K562 (cell line): ENCODE measurements around the gene MLKL. TPM values are rescaled to one million over a fixed set of nuclear protein-coding genes. Genes with fewer than 3 reads are reported as not detected.

Experiments
- ATAC-seq: fragments of 200-7000 bp; cut with Tn5 transposase; 3 replicates; pipeline ENCODE4 v1.9.1; 2020; ENCODE audit warnings: moderate library complexity
- BruUV-seq: library from RNA; stranded (reverse); fragments of 400-500 nt; replicated peaks from 2 replicates; lab custom pipeline; 2021; lab: Mats Ljungman, UMichigan
- CTCF ChIA-PET: fragments of 300-600 bp; formaldehyde crosslinking; extraction: SDS; loops from one replicate; lab custom pipeline; 2021; ENCODE audit warnings: low intra/inter-chr PET ratio; lab: Yijun Ruan, JAX
- POLR2A ChIA-PET: fragments of 300-600, 350-650 bp; sonication (Branson Sonifier 250); formaldehyde crosslinking; extraction: SDS; loops from one replicate; lab custom pipeline; 2021; ENCODE audit warnings: antibody characterized with exemption, inconsistent platforms; lab: Yijun Ruan, JAX
- DNase-seq, 4 experiments: peaks; one replicate each; pipeline versions ENCODE4 v3.0.0 to v3.0.0-alpha.2; 2011 to 2018; ENCODE audit warnings: low spot score in 3 of 4, mixed read lengths in 3 of 4; ENCODE audit errors: extremely low read depth in 1 of 4
- FAIRE-seq: peaks from 2 replicates; lab custom pipeline; 2011; peaks lifted over from hg19 to GRCh38; lab: Jason Lieb, UNC
- H2AFZ ChIP-seq: 2 replicates; pipeline ENCODE4 v1.6.0; 2011; ENCODE audit warnings: low read depth, low read length, control low read depth, inconsistent platforms
- H3K27ac ChIP-seq: fragments of 200-600 bp; 3 replicates; pipeline ENCODE4 v1.8.0; 2011; ENCODE audit warnings: low read depth, mild to moderate bottlenecking, control low read depth, inconsistent platforms, low read length, moderate library complexity, mixed read lengths; ENCODE audit errors: extremely low read depth
- H3K27me3 ChIP-seq, 2 experiments: fragments of 300-600 bp in 1 of 2; 2 replicates in 1 of 2; 3 replicates in 1 of 2; pipeline versions ENCODE4 v1.6.0 to v1.8.0; 2011; ENCODE audit warnings: inconsistent platforms in 2 of 2, low read length in 2 of 2, mild to moderate bottlenecking in 1 of 2, mixed read lengths in 1 of 2, moderate library complexity in 1 of 2; ENCODE audit not compliant: control insufficient read depth in 2 of 2, insufficient read depth in 2 of 2
- H3K36me3 ChIP-seq: fragments of 300-600 bp; 3 replicates; pipeline ENCODE4 v1.8.0; 2011; ENCODE audit warnings: mild to moderate bottlenecking, low read length, inconsistent platforms; ENCODE audit not compliant: control insufficient read depth, insufficient read depth
- H3K4me1 ChIP-seq, 2 experiments: fragments of 200-600 bp in 1 of 2; replicated peaks in 1 of 2; 2 replicates in 1 of 2; 3 replicates in 1 of 2; pipeline versions ENCODE4 v1.5.1 to v1.8.0; 2011; ENCODE audit warnings: inconsistent platforms in 2 of 2, low read length in 2 of 2, mild to moderate bottlenecking in 1 of 2, mixed read lengths in 1 of 2, moderate library complexity in 1 of 2; ENCODE audit not compliant: control insufficient read depth in 2 of 2, insufficient read depth in 2 of 2
- H3K4me2 ChIP-seq: 2 replicates; pipeline ENCODE4 v1.6.1; 2011; ENCODE audit warnings: low read length, control low read depth, inconsistent platforms, mixed read lengths; ENCODE audit not compliant: insufficient read depth
- H3K4me3 ChIP-seq: fragments of 200-600 bp; sonication (generic), shearing (Covaris generic); 2 replicates; pipeline ENCODE4 v1.5.1; 2016; ENCODE audit warnings: control low read depth, inconsistent platforms
- H3K79me2 ChIP-seq: fragments of 200-600 bp; 3 replicates; pipeline ENCODE4 v1.8.0; 2011; ENCODE audit warnings: low read length, inconsistent platforms; ENCODE audit not compliant: control insufficient read depth, insufficient read depth
- H3K9ac ChIP-seq, 2 experiments: 2 replicates each; pipeline versions ENCODE4 v1.6.0 to v1.6.1; 2011; ENCODE audit warnings: low read depth in 2 of 2, low read length in 2 of 2, control low read depth in 1 of 2, inconsistent platforms in 1 of 2, mild to moderate bottlenecking in 1 of 2, mixed read lengths in 1 of 2; ENCODE audit not compliant: insufficient read depth in 1 of 2
- H3K9me1 ChIP-seq: one replicate; pipeline ENCODE4 v1.6.0; 2011; ENCODE audit warnings: inconsistent platforms, mild to moderate bottlenecking, low read length, moderate library complexity; ENCODE audit not compliant: control insufficient read depth, insufficient read depth
- H3K9me3 ChIP-seq: replicated peaks from 2 replicates; pipeline ENCODE4 v1.5.1; 2011; ENCODE audit warnings: low read depth, low read length, inconsistent platforms; ENCODE audit not compliant: control insufficient read depth, insufficient read depth
- H4K20me1 ChIP-seq: replicated peaks from 2 replicates; pipeline ENCODE4 v1.6.1; 2011; ENCODE audit warnings: low read length, inconsistent platforms, mixed read lengths; ENCODE audit not compliant: control insufficient read depth, insufficient read depth
- BCOR ChIP-seq: fragments of 450-650 bp; IDR thresholded peaks from 2 replicates; pipeline ENCODE4 v1.6.1; 2016
- CREM ChIP-seq: IDR thresholded peaks from 2 replicates; pipeline ENCODE4 v1.6.1; 2014; ENCODE audit warnings: antibody characterized with exemption, low read depth
- ETS2 ChIP-seq: IDR thresholded peaks from 2 replicates; pipeline ENCODE4 v1.6.1; 2016; ENCODE audit warnings: borderline replicate concordance, missing genetic modification characterization, mild to moderate bottlenecking, moderate library complexity, missing compliant biosample characterization; ENCODE audit not compliant: poor library complexity, severe bottlenecking
- FUS ChIP-seq: fragments of 200-400 bp; formaldehyde crosslinking; optimal IDR thresholded peaks from 2 replicates; pipeline ENCODE3; 2017; ENCODE audit warnings: low read depth, low read length
- HDAC1 ChIP-seq, 2 experiments: fragments of 450-650 bp; IDR thresholded peaks; 2 replicates each; pipeline ENCODE4 v1.6.1; 2016 to 2017; ENCODE audit warnings: inconsistent platforms in 1 of 2, mild to moderate bottlenecking in 1 of 2, moderate library complexity in 1 of 2
- MAX ChIP-seq: sonication (generic); formaldehyde crosslinking; IDR thresholded peaks from 2 replicates; pipeline ENCODE4 v1.9.0; 2022; ENCODE audit warnings: mild to moderate bottlenecking, missing genetic modification reagents
- NCOA2 ChIP-seq, 2 experiments: fragments of 450-650 bp; IDR thresholded peaks; 2 replicates each; pipeline ENCODE4 v1.6.1; 2018; ENCODE audit warnings: mild to moderate bottlenecking in 2 of 2, moderate library complexity in 1 of 2; ENCODE audit not compliant: partially characterized antibody in 2 of 2
- NFIX ChIP-seq: fragments of 250-450 bp; sonication (Bioruptor Pico); IDR thresholded peaks from 2 replicates; pipeline ENCODE4 v1.4.0; 2020; ENCODE audit warnings: low read depth, mild to moderate bottlenecking, moderate library complexity
- NKRF ChIP-seq: fragments of 450-650 bp; IDR thresholded peaks from 2 replicates; pipeline ENCODE4 v1.6.1; 2016; ENCODE audit warnings: borderline replicate concordance
- NUFIP1 ChIP-seq: fragments of 450-650 bp; IDR thresholded peaks from 2 replicates; pipeline ENCODE4 v1.6.1; 2018; ENCODE audit not compliant: partially characterized antibody
- RCOR1 ChIP-seq, 2 experiments: IDR thresholded peaks; 2 replicates each; pipeline ENCODE4 v1.6.1; 2012; ENCODE audit warnings: low read depth in 2 of 2, low read length in 2 of 2, borderline replicate concordance in 1 of 2, improper control_type of control experiment in 1 of 2
- SP1 ChIP-seq: sonication (generic); formaldehyde crosslinking; IDR thresholded peaks from 2 replicates; pipeline ENCODE4 v1.8.1; 2022; ENCODE audit warnings: mild to moderate bottlenecking, missing genetic modification reagents
- ZNF165 ChIP-seq: fragments of 250-450 bp; sonication (Bioruptor Pico); IDR thresholded peaks from 2 replicates; pipeline ENCODE4 v1.4.0; 2020; ENCODE audit warnings: borderline replicate concordance
- ZNF212 ChIP-seq: fragments of 450-650 bp; formaldehyde crosslinking; IDR thresholded peaks from 2 replicates; pipeline ENCODE4 v1.4.0; 2020; ENCODE audit warnings: mild to moderate bottlenecking
- ZNF3 ChIP-seq: fragments of 250-450 bp; sonication (Bioruptor Pico); IDR thresholded peaks from 2 replicates; pipeline ENCODE4 v1.5.0; 2021; ENCODE audit warnings: mild to moderate bottlenecking, moderate library complexity
- WGBS: fragments of 100-300 bp; shearing (Covaris generic); methylation state at CpG from one replicate; pipeline ENCODE4 v1.1.6; 2016; ENCODE audit warnings: low coverage, mixed read lengths; ENCODE audit not compliant: insufficient coverage; ENCODE audit errors: missing lambda C conversion rate; 5-methylcytosine and 5-hydroxymethylcytosine counted together
- in situ Hi-C: fragments of 300-500 bp; cut with MboI; formaldehyde crosslinking; loops from 4 replicates; pipeline ENCODE4 v1.15.0; 2018; ENCODE audit warnings: inconsistent platforms, mixed read lengths
- intact Hi-C: fragments of 100-400 bp; cut with micrococcal nuclease; formaldehyde crosslinking; loops from 2 replicates; pipeline ENCODE4 v1.14.2; 2022
- polyA plus RNA-seq, 8 experiments: library from polyadenylated mRNA; depleted of rRNA in 4 of 8; stranded (reverse) in 5 of 8; unstranded in 3 of 8; fragments of >200 nt; fragmentation: Nextera tagmentation in 2 of 8; fragmentation: Illumina TruSeq in 1 of 8; extraction: Ambion mirVana in 2 of 8; extraction: Trizol in 1 of 8; gene quantifications; 2 replicates each; pipeline versions ENCODE4 v1.2.1 to v1.2.3, GENCODE V29; 2011 to 2014; ENCODE audit warnings: inconsistent platforms in 1 of 8, missing spikeins in 1 of 8
- total RNA-seq, 7 experiments: library from RNA; depleted of rRNA in 6 of 7; stranded (reverse); fragments of >200 nt in 6 of 7; fragmentation: Illumina TruSeq in 2 of 7; extraction: Trizol in 2 of 7; gene quantifications; 2 replicates each; pipeline versions ENCODE4 v1.2.1 to v1.2.3, GENCODE V29; 2011 to 2021; ENCODE audit warnings: low replicate concordance in 1 of 7
- TF ChIP-seq, protein P1 (sequence below): sonication (generic); formaldehyde crosslinking; IDR thresholded peaks from 2 replicates; pipeline ENCODE4 v1.9.0; 2022; ENCODE audit warnings: mild to moderate bottlenecking, missing genetic modification reagents
- TF ChIP-seq, protein P2 (sequence below), 3 experiments: IDR thresholded peaks in 2 of 3; conservative IDR thresholded peaks in 1 of 3; 2 replicates each; pipeline ENCODE4 v1.5.1; 2011 to 2012; ENCODE audit warnings: low read length in 3 of 3, mild to moderate bottlenecking in 3 of 3, control low read depth in 2 of 3, improper control_type of control experiment in 1 of 3, inconsistent platforms in 1 of 3, low read depth in 1 of 3, mixed read lengths in 1 of 3, moderate library complexity in 1 of 3; ENCODE audit not compliant: insufficient read depth in 2 of 3

The MLKL gene
- total and polyA plus RNA-seq, 9 of the 15 experiments (the other 6 are each of a cell fraction or from before 2014, with no cell fraction given) = 1.6 to 6.1 (median 4.8) TPM

GRCh38 chr16:74747716-74748615 is 47.3 kb upstream of the MLKL start:
- in situ Hi-C loops = no loop called here
- TF ChIP-seq ZNF165 (CRISPR knock-in tag) (no peak), HDAC1 (IDR thresholded peaks at IDR 0.05) (no peak), NKRF (no peak), ZNF212 (CRISPR knock-in tag) (no peak), NUFIP1 (no peak), NCOA2 (IDR thresholded peaks at IDR 0.05; ENCODE audit: partially characterized antibody in 2 of 2) (no peak), CREM (no peak), RCOR1 (IDR thresholded peaks at IDR 0.05; ENCODE audit: borderline replicate concordance in 1 of 2, low read depth in 2 of 2, low read length in 2 of 2) (no peak), ETS2 (tag) (no peak), ZNF3 (no peak), SP1 (CRISPR knock-in tag) (no peak), FUS (no peak), BCOR (peak; percentile 40; the same call in 1 of the 2 replicates), NFIX (CRISPR knock-in tag) (no peak), MAX (CRISPR knock-in tag) (peak; percentile 24; the same call in 1 of the 2 replicates)
- TF ChIP-seq, protein P1, sequence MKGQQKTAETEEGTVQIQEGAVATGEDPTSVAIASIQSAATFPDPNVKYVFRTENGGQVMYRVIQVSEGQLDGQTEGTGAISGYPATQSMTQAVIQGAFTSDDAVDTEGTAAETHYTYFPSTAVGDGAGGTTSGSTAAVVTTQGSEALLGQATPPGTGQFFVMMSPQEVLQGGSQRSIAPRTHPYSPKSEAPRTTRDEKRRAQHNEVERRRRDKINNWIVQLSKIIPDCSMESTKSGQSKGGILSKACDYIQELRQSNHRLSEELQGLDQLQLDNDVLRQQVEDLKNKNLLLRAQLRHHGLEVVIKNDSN (CRISPR knock-in tag) = peak; percentile 55
- TF ChIP-seq, protein P2, sequence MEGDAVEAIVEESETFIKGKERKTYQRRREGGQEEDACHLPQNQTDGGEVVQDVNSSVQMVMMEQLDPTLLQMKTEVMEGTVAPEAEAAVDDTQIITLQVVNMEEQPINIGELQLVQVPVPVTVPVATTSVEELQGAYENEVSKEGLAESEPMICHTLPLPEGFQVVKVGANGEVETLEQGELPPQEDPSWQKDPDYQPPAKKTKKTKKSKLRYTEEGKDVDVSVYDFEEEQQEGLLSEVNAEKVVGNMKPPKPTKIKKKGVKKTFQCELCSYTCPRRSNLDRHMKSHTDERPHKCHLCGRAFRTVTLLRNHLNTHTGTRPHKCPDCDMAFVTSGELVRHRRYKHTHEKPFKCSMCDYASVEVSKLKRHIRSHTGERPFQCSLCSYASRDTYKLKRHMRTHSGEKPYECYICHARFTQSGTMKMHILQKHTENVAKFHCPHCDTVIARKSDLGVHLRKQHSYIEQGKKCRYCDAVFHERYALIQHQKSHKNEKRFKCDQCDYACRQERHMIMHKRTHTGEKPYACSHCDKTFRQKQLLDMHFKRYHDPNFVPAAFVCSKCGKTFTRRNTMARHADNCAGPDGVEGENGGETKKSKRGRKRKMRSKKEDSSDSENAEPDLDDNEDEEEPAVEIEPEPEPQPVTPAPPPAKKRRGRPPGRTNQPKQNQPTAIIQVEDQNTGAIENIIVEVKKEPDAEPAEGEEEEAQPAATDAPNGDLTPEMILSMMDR (IDR thresholded peaks at IDR 0.05 in 2 of 3, conservative IDR thresholded peaks at IDR 0.05 in 1 of 3; ENCODE audit: insufficient read depth in 2 of 3, low read depth in 1 of 3, low read length in 3 of 3) = no peak

More at GRCh38 chr16:74747716-74748615, 47.3 kb upstream of the MLKL start:
- Histone ChIP-seq H3K4me2 (no peak overlapping the region), H3K9ac (peak overlapping the region in 1 of 2 experiments; percentile 67; a peak in 2 of 4 replicates), H3K79me2 (no peaks in the 10 kb centered on the region), H3K4me1 (peaks cover 9 to 21% of the 10 kb centered on the region in 2 experiments; a peak in 4 of 5 replicates), H3K27me3 (peaks cover 35 to 61% of the 10 kb centered on the region in 2 experiments), H3K27ac (no peak overlapping the region), H3K4me3 (no peak overlapping the region), H2AFZ (no peak overlapping the region), H4K20me1 (peaks cover 9% of the 10 kb centered on the region; the same call in 1 of the 2 replicates), H3K9me3 (no peaks in the 10 kb centered on the region), H3K36me3 (no peaks in the 10 kb centered on the region), H3K9me1 (no peaks in the 10 kb centered on the region)
- no peak for FAIRE-seq
- DNase-seq = no peak
- intact Hi-C loops = no loop called here
- 7% methylated on average over 28 of the region's 32 CpGs for WGBS
- ATAC-seq = no peak
- CTCF ChIA-PET = no interaction called here
- BruUV-seq = no TSS peak
- POLR2A ChIA-PET = interaction anchor here (0.8 kb wide), 1 partner anchor 9 kb away, joined by 3 read pairs; no protein-coding TSS in a partner anchor
